ENCODE data around the gene CTSO. TPM values are rescaled to one million over a fixed set of nuclear protein-coding genes. Genes with fewer than 3 reads are reported as not detected.

CTSO gene
- total RNA-seq: 10 to 100 TPM; 10.5 to 15.9 (median 12.9) TPM
- 7.6 TPM for polyA plus RNA-seq
- long read RNA-seq, donor 1, transcript CTSO-201 (8 exons, 2,954 nt): major isoform, 34 of 40 reads
- long read RNA-seq, donor 1, partial matches to known transcripts: 2 of 40 reads
- long read RNA-seq, donor 1, other reads (novel, unspliced or antisense): 4 of 40 reads
- long read RNA-seq, donor 2, transcript CTSO-201 (8 exons, 2,954 nt): major isoform, 15 of 16 reads
- long read RNA-seq, donor 2, partial matches to known transcripts: 1 of 16 reads
- long read RNA-seq, donor 2, other reads (novel, unspliced or antisense): 0 of 16 reads
- long read RNA-seq, donor 3, transcript CTSO-201 (8 exons, 2,954 nt): major isoform, 37 of 39 reads
- long read RNA-seq, donor 3, partial matches to known transcripts: 1 of 39 reads
- long read RNA-seq, donor 3, other reads (novel, unspliced or antisense): 1 of 39 reads
- long read RNA-seq, donor 4, transcript CTSO-201 (8 exons, 2,954 nt): major isoform, 14 of 16 reads
- long read RNA-seq, donor 4, partial matches to known transcripts: 1 of 16 reads
- long read RNA-seq, donor 4, other reads (novel, unspliced or antisense): 1 of 16 reads

- H3K9me3 ChIP-seq (ENCODE audit: control insufficient read depth, low read length): no peaks in the 10 kb centered on the region
- intact Hi-C loops (cut with DNase I): loop anchor here in 3 of 4 donors (5.0 to 10.0 kb wide), 3 partner anchors 136 to 549 kb away; no protein-coding TSS in a partner anchor
- DNase-seq (peak; percentile 80 to 91 (median 90)), ATAC-seq (peak; percentile 97 to 98)
- WGBS: under 1% methylated on average over 58 of the region's 58 CpGs
- no peaks in the 10 kb centered on the region for H3K27me3 ChIP-seq (ENCODE audit: control insufficient read depth, insufficient read depth)
- no peaks in the 10 kb centered on the region for H3K4me1 ChIP-seq (ENCODE audit: control insufficient read depth, insufficient read depth, low read length)
- peak within 1 kb of the TSS; percentile 61 for H3K4me3 ChIP-seq (ENCODE audit: low read length)
- H3K27ac ChIP-seq (ENCODE audit: low read length): peak within 1 kb of the TSS; percentile 93
Measured at GRCh38 chr4:155953151-155954117, at the start of gene CTSO. Gene CTSO (minus strand): TSS chr4:155953866. CDS start chr4:155953847, 19 bp downstream.

- no peak overlapping the region for H3K27ac ChIP-seq (ENCODE audit: low read length)
- 80% methylated on average over 3 of the region's 3 CpGs for WGBS
- H3K9me3 ChIP-seq (ENCODE audit: control insufficient read depth, low read length): no peaks in the 10 kb centered on the region
- no peaks in the 10 kb centered on the region for H3K27me3 ChIP-seq (ENCODE audit: control insufficient read depth, insufficient read depth)
- ATAC-seq: no peak
- H3K4me3 ChIP-seq (ENCODE audit: low read length): no peak overlapping the region
- no peaks in the 10 kb centered on the region for H3K4me1 ChIP-seq (ENCODE audit: control insufficient read depth, insufficient read depth, low read length)
- intact Hi-C loops (cut with DNase I): no loop called here
- DNase-seq: no peak
Measured at GRCh38 chr4:156000491-156000890, 46.8 kb upstream of the CTSO start.

- intact Hi-C loops (cut with DNase I): no loop called here
- Histone ChIP-seq H3K4me1 (ENCODE audit: control insufficient read depth, insufficient read depth, low read length) (no peaks in the 10 kb centered on the region), H3K27ac (ENCODE audit: low read length) (no peak overlapping the region), H3K4me3 (ENCODE audit: low read length) (no peak overlapping the region), H3K27me3 (ENCODE audit: control insufficient read depth, insufficient read depth) (no peaks in the 10 kb centered on the region), H3K9me3 (ENCODE audit: control insufficient read depth, low read length) (no peaks in the 10 kb centered on the region)
- ATAC-seq (no peak), DNase-seq (peak in 2 of 3 donors; percentile 49 to 52)
- WGBS: 23% methylated on average over 7 of the region's 7 CpGs
Measured at GRCh38 chr4:155999725-156000124, 46.1 kb upstream of the CTSO start.

- Histone ChIP-seq H3K4me3 (ENCODE audit: low read length) (no peak overlapping the region), H3K27me3 (ENCODE audit: control insufficient read depth, insufficient read depth) (no peaks in the 10 kb centered on the region), H3K27ac (ENCODE audit: low read length) (no peak overlapping the region), H3K4me1 (ENCODE audit: control insufficient read depth, insufficient read depth, low read length) (no peaks in the 10 kb centered on the region), H3K9me3 (ENCODE audit: control insufficient read depth, low read length) (no peaks in the 10 kb centered on the region)
- intact Hi-C loops (cut with DNase I): no loop called here
- ATAC-seq (no peak), DNase-seq (no peak)
Measured at GRCh38 chr4:155995069-155995468, 41.4 kb upstream of the CTSO start.

- Histone ChIP-seq H3K27ac (ENCODE audit: low read length) (no peak overlapping the region), H3K9me3 (ENCODE audit: control insufficient read depth, low read length) (no peaks in the 10 kb centered on the region), H3K27me3 (ENCODE audit: control insufficient read depth, insufficient read depth) (no peaks in the 10 kb centered on the region), H3K4me3 (ENCODE audit: low read length) (no peak overlapping the region), H3K4me1 (ENCODE audit: control insufficient read depth, insufficient read depth, low read length) (no peaks in the 10 kb centered on the region)
- ATAC-seq (no peak), DNase-seq (no peak)
- WGBS: 76% methylated on average over 4 of the region's 4 CpGs
- intact Hi-C loops (cut with DNase I): no loop called here
Measured at GRCh38 chr4:155984106-155984797, 30.6 kb upstream of the CTSO start.

- 63% methylated on average over 2 of the region's 2 CpGs for WGBS
- Histone ChIP-seq H3K9me3 (ENCODE audit: control insufficient read depth, low read length) (no peaks in the 10 kb centered on the region), H3K4me1 (ENCODE audit: control insufficient read depth, insufficient read depth, low read length) (no peaks in the 10 kb centered on the region), H3K27ac (ENCODE audit: low read length) (no peak overlapping the region), H3K4me3 (ENCODE audit: low read length) (no peak overlapping the region), H3K27me3 (ENCODE audit: control insufficient read depth, insufficient read depth) (no peaks in the 10 kb centered on the region)
- intact Hi-C loops (cut with DNase I): no loop called here
- DNase-seq (no peak), ATAC-seq (no peak)
Measured at GRCh38 chr4:155982736-155983385, 29.2 kb upstream of the CTSO start.

GRCh38 chr4:155978810-155979209 lies 25.1 kb upstream of the CTSO start:
- ATAC-seq (no peak), DNase-seq (no peak)
- no peak overlapping the region for H3K4me3 ChIP-seq (ENCODE audit: low read length)
- intact Hi-C loops (cut with DNase I): no loop called here
- no peaks in the 10 kb centered on the region for H3K27me3 ChIP-seq (ENCODE audit: control insufficient read depth, insufficient read depth)
- no peaks in the 10 kb centered on the region for H3K4me1 ChIP-seq (ENCODE audit: control insufficient read depth, insufficient read depth, low read length)
- no peak overlapping the region for H3K27ac ChIP-seq (ENCODE audit: low read length)
- no peaks in the 10 kb centered on the region for H3K9me3 ChIP-seq (ENCODE audit: control insufficient read depth, low read length)
- 69% methylated on average over 4 of the region's 4 CpGs for WGBS

GRCh38 chr4:155975511-155975910 lies 21.8 kb upstream of the CTSO start:
- WGBS: 97% methylated on average over 2 of the region's 2 CpGs
- no peak for DNase-seq
- no peak overlapping the region for H3K4me3 ChIP-seq (ENCODE audit: low read length)
- no peaks in the 10 kb centered on the region for H3K4me1 ChIP-seq (ENCODE audit: control insufficient read depth, insufficient read depth, low read length)
- intact Hi-C loops (cut with DNase I): no loop called here
- H3K27me3 ChIP-seq (ENCODE audit: control insufficient read depth, insufficient read depth): no peaks in the 10 kb centered on the region
- H3K9me3 ChIP-seq (ENCODE audit: control insufficient read depth, low read length): no peaks in the 10 kb centered on the region
- ATAC-seq: no peak
- H3K27ac ChIP-seq (ENCODE audit: low read length): no peak overlapping the region

- no peaks in the 10 kb centered on the region for H3K27me3 ChIP-seq (ENCODE audit: control insufficient read depth, insufficient read depth)
- 16% methylated on average over 3 of the region's 3 CpGs for WGBS
- ATAC-seq: no peak
- no peak overlapping the region for H3K27ac ChIP-seq (ENCODE audit: low read length)
- H3K9me3 ChIP-seq (ENCODE audit: control insufficient read depth, low read length): no peaks in the 10 kb centered on the region
- H3K4me3 ChIP-seq (ENCODE audit: low read length): no peak overlapping the region
- DNase-seq: no peak
- no peaks in the 10 kb centered on the region for H3K4me1 ChIP-seq (ENCODE audit: control insufficient read depth, insufficient read depth, low read length)
- intact Hi-C loops (cut with DNase I): no loop called here
Measured at GRCh38 chr4:155974996-155975395, 21.3 kb upstream of the CTSO start.

GRCh38 chr4:155974476-155974749 lies 20.7 kb upstream of the CTSO start:
- no peak for DNase-seq
- intact Hi-C loops (cut with DNase I): no loop called here
- H3K4me1 ChIP-seq (ENCODE audit: control insufficient read depth, insufficient read depth, low read length): no peaks in the 10 kb centered on the region
- 84% methylated on average over 1 of the region's 1 CpG for WGBS
- H3K27me3 ChIP-seq (ENCODE audit: control insufficient read depth, insufficient read depth): no peaks in the 10 kb centered on the region
- H3K4me3 ChIP-seq (ENCODE audit: low read length): no peak overlapping the region
- ATAC-seq: no peak
- H3K9me3 ChIP-seq (ENCODE audit: control insufficient read depth, low read length): no peaks in the 10 kb centered on the region
- no peak overlapping the region for H3K27ac ChIP-seq (ENCODE audit: low read length)
